ENCODE data around the gene HTR3D. TPM values are rescaled to one million over a fixed set of nuclear protein-coding genes. Genes with fewer than 3 reads are reported as not detected.

Gene HTR3D
- total and polyA plus RNA-seq, 2 of the 13 experiments (the other 11 are each of a cell fraction or from before 2014, with no cell fraction given): not detected

DNA sequence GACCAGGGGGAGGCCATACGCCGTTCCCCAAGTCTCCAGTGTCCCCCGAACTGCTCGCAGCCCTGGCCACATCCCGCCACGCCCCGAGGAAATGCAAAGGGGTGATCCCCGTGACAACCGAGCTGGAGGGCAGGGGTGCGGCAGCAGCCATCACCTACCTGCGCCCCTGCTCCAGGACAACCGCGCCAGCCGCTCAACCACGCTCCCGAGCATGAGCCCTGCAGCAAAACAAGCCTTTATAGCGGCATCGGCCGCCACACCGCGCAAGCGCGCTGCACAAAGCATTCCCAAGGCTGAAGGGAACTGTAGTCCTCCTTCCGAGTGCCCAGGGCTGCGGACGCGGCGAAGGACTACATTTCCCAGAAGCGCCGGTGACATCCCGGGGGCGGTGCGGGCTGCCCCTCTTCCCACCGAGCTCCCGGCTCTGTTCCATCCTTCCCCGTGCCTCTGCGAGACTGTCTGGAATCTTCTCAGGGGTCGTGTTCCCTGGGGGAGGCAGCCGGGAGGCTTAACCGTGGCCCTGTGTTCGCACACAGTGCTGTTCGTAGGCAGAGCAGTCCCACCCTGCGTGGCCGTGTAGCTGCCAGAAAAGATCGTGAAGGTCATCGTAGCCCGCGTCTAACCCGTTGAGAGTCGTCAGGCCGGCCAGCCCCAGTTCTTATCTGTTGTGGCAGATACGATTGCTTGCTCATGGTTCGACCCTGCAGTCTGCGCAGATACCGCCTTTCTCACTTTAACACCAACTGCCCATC lies 13.7 kb upstream of the HTR3D start, which contains the start of gene ABCC5 (continued):
- TF ChIP-seq ZNF646 (CRISPR knock-in tag; IDR thresholded peaks at IDR 0.05): no peak
- TF ChIP-seq ZMAT3 (CRISPR knock-in tag; conservative IDR thresholded peaks at IDR 0.05): no peak
- peak; percentile 64; the same call in 1 of the 2 replicates for TF ChIP-seq REPIN1 (CRISPR knock-in tag; IDR thresholded peaks at IDR 0.05; ENCODE audit: borderline replicate concordance, low read depth)
- TF ChIP-seq FOXO1 (CRISPR knock-in tag; IDR thresholded peaks at IDR 0.05): no peak
- TF ChIP-seq, protein P1, sequence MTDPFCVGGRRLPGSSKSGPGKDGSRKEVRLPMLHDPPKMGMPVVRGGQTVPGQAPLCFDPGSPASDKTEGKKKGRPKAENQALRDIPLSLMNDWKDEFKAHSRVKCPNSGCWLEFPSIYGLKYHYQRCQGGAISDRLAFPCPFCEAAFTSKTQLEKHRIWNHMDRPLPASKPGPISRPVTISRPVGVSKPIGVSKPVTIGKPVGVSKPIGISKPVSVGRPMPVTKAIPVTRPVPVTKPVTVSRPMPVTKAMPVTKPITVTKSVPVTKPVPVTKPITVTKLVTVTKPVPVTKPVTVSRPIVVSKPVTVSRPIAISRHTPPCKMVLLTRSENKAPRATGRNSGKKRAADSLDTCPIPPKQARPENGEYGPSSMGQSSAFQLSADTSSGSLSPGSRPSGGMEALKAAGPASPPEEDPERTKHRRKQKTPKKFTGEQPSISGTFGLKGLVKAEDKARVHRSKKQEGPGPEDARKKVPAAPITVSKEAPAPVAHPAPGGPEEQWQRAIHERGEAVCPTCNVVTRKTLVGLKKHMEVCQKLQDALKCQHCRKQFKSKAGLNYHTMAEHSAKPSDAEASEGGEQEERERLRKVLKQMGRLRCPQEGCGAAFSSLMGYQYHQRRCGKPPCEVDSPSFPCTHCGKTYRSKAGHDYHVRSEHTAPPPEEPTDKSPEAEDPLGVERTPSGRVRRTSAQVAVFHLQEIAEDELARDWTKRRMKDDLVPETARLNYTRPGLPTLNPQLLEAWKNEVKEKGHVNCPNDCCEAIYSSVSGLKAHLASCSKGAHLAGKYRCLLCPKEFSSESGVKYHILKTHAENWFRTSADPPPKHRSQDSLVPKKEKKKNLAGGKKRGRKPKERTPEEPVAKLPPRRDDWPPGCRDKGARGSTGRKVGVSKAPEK (CRISPR knock-in tag; IDR thresholded peaks at IDR 0.05; ENCODE audit: borderline replicate concordance): peak; percentile 14; the same call in 1 of the 2 replicates
- peak; percentile 39; the same call in 1 of the 2 replicates for TF ChIP-seq CBX5 (CRISPR knock-in tag; IDR thresholded peaks at IDR 0.05; ENCODE audit: borderline replicate concordance)
- TF ChIP-seq NR1H2 (CRISPR knock-in tag; IDR thresholded peaks at IDR 0.05; ENCODE audit: borderline replicate concordance, low read depth): no peak
- TF ChIP-seq, protein P2, sequence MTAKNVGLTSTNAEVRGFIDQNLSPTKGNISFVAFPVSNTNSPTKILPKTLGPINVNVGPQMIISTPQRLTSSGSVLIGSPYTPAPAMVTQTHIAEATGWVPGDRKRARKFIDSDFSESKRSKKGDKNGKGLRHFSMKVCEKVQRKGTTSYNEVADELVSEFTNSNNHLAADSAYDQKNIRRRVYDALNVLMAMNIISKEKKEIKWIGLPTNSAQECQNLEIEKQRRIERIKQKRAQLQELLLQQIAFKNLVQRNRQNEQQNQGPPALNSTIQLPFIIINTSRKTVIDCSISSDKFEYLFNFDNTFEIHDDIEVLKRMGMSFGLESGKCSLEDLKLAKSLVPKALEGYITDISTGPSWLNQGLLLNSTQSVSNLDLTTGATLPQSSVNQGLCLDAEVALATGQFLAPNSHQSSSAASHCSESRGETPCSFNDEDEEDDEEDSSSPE (CRISPR knock-in tag; IDR thresholded peaks at IDR 0.05): peak; percentile 45; the same call in 1 of the 2 replicates
- TF ChIP-seq, protein P3, sequence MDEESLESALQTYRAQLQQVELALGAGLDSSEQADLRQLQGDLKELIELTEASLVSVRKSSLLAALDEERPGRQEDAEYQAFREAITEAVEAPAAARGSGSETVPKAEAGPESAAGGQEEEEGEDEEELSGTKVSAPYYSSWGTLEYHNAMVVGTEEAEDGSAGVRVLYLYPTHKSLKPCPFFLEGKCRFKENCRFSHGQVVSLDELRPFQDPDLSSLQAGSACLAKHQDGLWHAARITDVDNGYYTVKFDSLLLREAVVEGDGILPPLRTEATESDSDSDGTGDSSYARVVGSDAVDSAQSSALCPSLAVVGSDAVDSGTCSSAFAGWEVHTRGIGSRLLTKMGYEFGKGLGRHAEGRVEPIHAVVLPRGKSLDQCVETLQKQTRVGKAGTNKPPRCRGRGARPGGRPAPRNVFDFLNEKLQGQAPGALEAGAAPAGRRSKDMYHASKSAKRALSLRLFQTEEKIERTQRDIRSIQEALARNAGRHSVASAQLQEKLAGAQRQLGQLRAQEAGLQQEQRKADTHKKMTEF (CRISPR knock-in tag; IDR thresholded peaks at IDR 0.05): peak; percentile 73
- peak; percentile 77; the same call in 1 of the 2 replicates for TF ChIP-seq POLR2G (IDR thresholded peaks at IDR 0.05; ENCODE audit: low read depth, low read length)
- TF ChIP-seq, protein P4, sequence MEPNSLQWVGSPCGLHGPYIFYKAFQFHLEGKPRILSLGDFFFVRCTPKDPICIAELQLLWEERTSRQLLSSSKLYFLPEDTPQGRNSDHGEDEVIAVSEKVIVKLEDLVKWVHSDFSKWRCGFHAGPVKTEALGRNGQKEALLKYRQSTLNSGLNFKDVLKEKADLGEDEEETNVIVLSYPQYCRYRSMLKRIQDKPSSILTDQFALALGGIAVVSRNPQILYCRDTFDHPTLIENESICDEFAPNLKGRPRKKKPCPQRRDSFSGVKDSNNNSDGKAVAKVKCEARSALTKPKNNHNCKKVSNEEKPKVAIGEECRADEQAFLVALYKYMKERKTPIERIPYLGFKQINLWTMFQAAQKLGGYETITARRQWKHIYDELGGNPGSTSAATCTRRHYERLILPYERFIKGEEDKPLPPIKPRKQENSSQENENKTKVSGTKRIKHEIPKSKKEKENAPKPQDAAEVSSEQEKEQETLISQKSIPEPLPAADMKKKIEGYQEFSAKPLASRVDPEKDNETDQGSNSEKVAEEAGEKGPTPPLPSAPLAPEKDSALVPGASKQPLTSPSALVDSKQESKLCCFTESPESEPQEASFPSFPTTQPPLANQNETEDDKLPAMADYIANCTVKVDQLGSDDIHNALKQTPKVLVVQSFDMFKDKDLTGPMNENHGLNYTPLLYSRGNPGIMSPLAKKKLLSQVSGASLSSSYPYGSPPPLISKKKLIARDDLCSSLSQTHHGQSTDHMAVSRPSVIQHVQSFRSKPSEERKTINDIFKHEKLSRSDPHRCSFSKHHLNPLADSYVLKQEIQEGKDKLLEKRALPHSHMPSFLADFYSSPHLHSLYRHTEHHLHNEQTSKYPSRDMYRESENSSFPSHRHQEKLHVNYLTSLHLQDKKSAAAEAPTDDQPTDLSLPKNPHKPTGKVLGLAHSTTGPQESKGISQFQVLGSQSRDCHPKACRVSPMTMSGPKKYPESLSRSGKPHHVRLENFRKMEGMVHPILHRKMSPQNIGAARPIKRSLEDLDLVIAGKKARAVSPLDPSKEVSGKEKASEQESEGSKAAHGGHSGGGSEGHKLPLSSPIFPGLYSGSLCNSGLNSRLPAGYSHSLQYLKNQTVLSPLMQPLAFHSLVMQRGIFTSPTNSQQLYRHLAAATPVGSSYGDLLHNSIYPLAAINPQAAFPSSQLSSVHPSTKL (CRISPR knock-in tag; IDR thresholded peaks at IDR 0.05): no peak; the same call in none of the 2 replicates

Data from HepG2 (cell line).